Right atrium auricular region (tissue), 2 donors: Measurements from ENCODE around the gene TMEM38B. TPM values are rescaled to one million over a fixed set of nuclear protein-coding genes. Genes with fewer than 3 reads are reported as not detected.

Experiments
- DNase-seq: peaks from one replicate; pipeline ENCODE4 v3.0.0-alpha.2; 2019; ENCODE audit warnings: low spot score
- H3K27ac ChIP-seq, 2 donors: fragments of 200-600 bp; sonication (generic); 1 replicate in 1 of 2; 2 replicates in 1 of 2; pipeline ENCODE4 v1.5.1; 2016 to 2019
- H3K27me3 ChIP-seq, 2 donors: fragments of 200-600 bp; sonication (generic); one replicate each; pipeline versions ENCODE4 v1.5.1 to v1.6.0; 2017 to 2019
- H3K36me3 ChIP-seq: fragments of 200-600 bp; sonication (generic); one replicate; pipeline ENCODE4 v1.5.1; 2016
- H3K4me1 ChIP-seq, 2 donors: fragments of 200-600 bp; sonication (generic); one replicate each; pipeline versions ENCODE4 v1.5.1 to v1.6.0; 2017 to 2019
- H3K4me3 ChIP-seq, 2 donors: fragments of 200-600 bp; sonication (generic); 1 replicate in 1 of 2; 2 replicates in 1 of 2; pipeline ENCODE4 v1.5.1; 2017 to 2019; ENCODE audit warnings: mild to moderate bottlenecking in 1 of 2, moderate library complexity in 1 of 2
- H3K9me3 ChIP-seq, 2 donors: fragments of 200-600 bp; sonication (generic); one replicate each; pipeline ENCODE4 v1.5.1; 2019
- CTCF ChIP-seq, 2 donors: fragments of 200-600 bp; sonication (generic); IDR thresholded peaks; one replicate each; pipeline ENCODE4 v1.5.1; 2019; ENCODE audit warnings: antibody characterized with exemption in 2 of 2
- total RNA-seq, 2 donors: library from RNA; depleted of rRNA; stranded (reverse); fragments of >200 nt; gene quantifications; one replicate each; pipeline ENCODE4 v1.1.0, GENCODE V29; 2016

The TMEM38B gene
- total RNA-seq, 2 donors from 2014 or later = 38.1 to 56.7 TPM

- no peak for TF ChIP-seq CTCF (IDR thresholded peaks at IDR 0.05)
- Histone ChIP-seq H3K36me3 (no peaks in the 10 kb centered on the region), H3K9me3 (no peaks in the 10 kb centered on the region)
Measured at GRCh38 chr9:105686936-105687335, 7.4 kb upstream of the TMEM38B start.

GRCh38 chr9:105690742-105691141 lies 3.6 kb upstream of the TMEM38B start:
- Histone ChIP-seq H3K27me3 (no peaks in the 10 kb centered on the region), H3K4me1 (peaks cover 0 to 19% of the 10 kb centered on the region in 2 donors), H3K4me3 (no peak overlapping the region), H3K36me3 (no peaks in the 10 kb centered on the region), H3K27ac (no peak overlapping the region), H3K9me3 (no peaks in the 10 kb centered on the region)
- no peak for DNase-seq
- TF ChIP-seq CTCF (IDR thresholded peaks at IDR 0.05) = peak in 1 of 2 donors; percentile 36

More at GRCh38 chr9:105686936-105687335, 7.4 kb upstream of the TMEM38B start:
- no peak overlapping the region for H3K4me3 ChIP-seq
- DNase-seq = no peak
- H3K4me1 ChIP-seq = peaks cover 0 to 4% of the 10 kb centered on the region in 2 donors
- no peaks in the 10 kb centered on the region for H3K27me3 ChIP-seq
- H3K27ac ChIP-seq = no peak overlapping the region

GRCh38 chr9:105693435-105694189 lies 729 bp upstream of the TMEM38B start:
- H3K27ac ChIP-seq = peak overlapping the region; percentile 92
- no peaks in the 10 kb centered on the region for H3K9me3 ChIP-seq
- H3K4me1 ChIP-seq = peaks cover 0 to 29% of the 10 kb centered on the region in 2 donors
- peak overlapping the region; percentile 78 to 82 for H3K4me3 ChIP-seq
- no peak for TF ChIP-seq CTCF (IDR thresholded peaks at IDR 0.05)
- H3K36me3 ChIP-seq = no peaks in the 10 kb centered on the region
- DNase-seq = no peak
- no peaks in the 10 kb centered on the region for H3K27me3 ChIP-seq

- Histone ChIP-seq H3K27ac (peak overlapping the region; percentile 92), H3K4me3 (peak overlapping the region; percentile 78 to 82), H3K36me3 (no peaks in the 10 kb centered on the region), H3K27me3 (no peaks in the 10 kb centered on the region), H3K4me1 (peaks cover 0 to 30% of the 10 kb centered on the region in 2 donors), H3K9me3 (no peaks in the 10 kb centered on the region)
- peak; percentile 73 for DNase-seq
- peak in 1 of 2 donors; percentile 40 for TF ChIP-seq CTCF (IDR thresholded peaks at IDR 0.05)
Measured at GRCh38 chr9:105694848-105695581, 674 bp downstream of the TMEM38B start.

- Histone ChIP-seq H3K4me3 (no peak overlapping the region), H3K9me3 (no peaks in the 10 kb centered on the region), H3K4me1 (peaks cover 0 to 32% of the 10 kb centered on the region in 2 donors), H3K27ac (no peak overlapping the region), H3K27me3 (no peaks in the 10 kb centered on the region), H3K36me3 (no peaks in the 10 kb centered on the region)
- TF ChIP-seq CTCF (IDR thresholded peaks at IDR 0.05) = no peak
- no peak for DNase-seq
Measured at GRCh38 chr9:105696219-105696793, 2.0 kb downstream of the TMEM38B start.
